RWPE2 (cell line): ENCODE data around the gene ZC3HAV1.
A peak's percentile ranks its signal among the peaks of the same experiment; 100 is the strongest.

Experiments used
- ATAC-seq: fragments of 200-7000 bp; cut with Tn5 transposase; 3 replicates; pipeline ENCODE4 v1.9.1; 2021; ENCODE audit warnings: low read depth
- DNase-seq: peaks from one replicate; pipeline ENCODE4 v3.0.0-alpha.2; 2020; ENCODE audit warnings: low spot score
- H3K27ac ChIP-seq: fragments of 450-650 bp; 2 replicates; pipeline ENCODE4 v1.5.1; 2017; ENCODE audit warnings: mild to moderate bottlenecking; ENCODE audit not compliant: poor library complexity, severe bottlenecking
- H3K27me3 ChIP-seq: fragments of 250-450 bp; sonication (Bioruptor Pico); 2 replicates; pipeline ENCODE4 v1.5.1; 2021; ENCODE audit warnings: mild to moderate bottlenecking, moderate library complexity; ENCODE audit not compliant: insufficient read depth, poor library complexity, severe bottlenecking
- H3K36me3 ChIP-seq: fragments of 250-450 bp; sonication (Bioruptor Pico); 2 replicates; pipeline ENCODE4 v1.5.1; 2020; ENCODE audit warnings: low read depth, mild to moderate bottlenecking, moderate library complexity
- H3K4me1 ChIP-seq: fragments of 250-450 bp; sonication (Bioruptor Pico); 2 replicates; pipeline ENCODE4 v1.5.1; 2021; ENCODE audit warnings: mild to moderate bottlenecking, moderate library complexity; ENCODE audit not compliant: insufficient read depth, poor library complexity, severe bottlenecking
- H3K4me3 ChIP-seq: fragments of 250-450 bp; sonication (Bioruptor Pico); 2 replicates; pipeline ENCODE4 v1.5.1; 2021; ENCODE audit warnings: mild to moderate bottlenecking, moderate library complexity; ENCODE audit not compliant: severe bottlenecking
- H3K9me3 ChIP-seq: fragments of 250-450 bp; sonication (Bioruptor Pico); 2 replicates; pipeline ENCODE4 v1.5.1; 2021; ENCODE audit warnings: mild to moderate bottlenecking, moderate library complexity; ENCODE audit not compliant: severe bottlenecking
- TF ChIP-seq, protein P1 (sequence below): fragments of 450-650 bp; IDR thresholded peaks from one replicate; pipeline ENCODE4 v1.5.1; 2017; ENCODE audit warnings: mild to moderate bottlenecking, moderate library complexity; ENCODE audit not compliant: poor library complexity, severe bottlenecking

ZC3HAV1 gene

DNA sequence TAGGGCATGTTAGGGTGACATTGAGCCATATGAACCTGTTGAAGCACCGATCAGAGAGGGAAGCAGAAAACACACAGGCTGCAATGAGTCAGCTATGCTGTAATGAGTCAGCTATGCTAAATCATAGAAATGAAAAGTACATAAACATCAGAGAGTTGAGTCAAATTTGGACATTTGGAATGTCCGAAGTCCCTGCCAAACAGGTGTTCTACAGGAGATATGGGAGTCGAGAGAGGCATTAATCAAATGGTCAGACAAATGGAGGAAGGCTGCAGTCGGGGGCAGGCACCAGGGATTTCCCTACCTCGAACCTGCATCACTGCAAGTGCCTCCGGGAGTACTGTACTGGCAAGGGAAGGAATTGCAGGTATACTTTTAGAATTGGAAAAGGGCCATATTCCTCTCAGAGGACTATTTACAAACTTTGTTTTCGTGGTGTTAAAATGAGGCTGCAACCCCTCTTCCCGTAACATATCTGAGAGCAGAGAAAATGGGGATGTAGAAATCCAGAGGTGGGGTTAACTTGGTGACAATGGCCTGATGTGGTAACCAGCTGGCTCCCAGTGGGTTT lies 8.8 kb upstream of the ZC3HAV1 start:
- Histone ChIP-seq H3K4me1 (peaks cover 6% of the 10 kb centered on the region), H3K9me3 (no peaks in the 10 kb centered on the region), H3K27ac (no peak overlapping the region), H3K4me3 (no peak overlapping the region), H3K36me3 (no peaks in the 10 kb centered on the region), H3K27me3 (no peaks in the 10 kb centered on the region)
- ATAC-seq, result peak; percentile 94
- no peak for DNase-seq
- TF ChIP-seq, protein P1, sequence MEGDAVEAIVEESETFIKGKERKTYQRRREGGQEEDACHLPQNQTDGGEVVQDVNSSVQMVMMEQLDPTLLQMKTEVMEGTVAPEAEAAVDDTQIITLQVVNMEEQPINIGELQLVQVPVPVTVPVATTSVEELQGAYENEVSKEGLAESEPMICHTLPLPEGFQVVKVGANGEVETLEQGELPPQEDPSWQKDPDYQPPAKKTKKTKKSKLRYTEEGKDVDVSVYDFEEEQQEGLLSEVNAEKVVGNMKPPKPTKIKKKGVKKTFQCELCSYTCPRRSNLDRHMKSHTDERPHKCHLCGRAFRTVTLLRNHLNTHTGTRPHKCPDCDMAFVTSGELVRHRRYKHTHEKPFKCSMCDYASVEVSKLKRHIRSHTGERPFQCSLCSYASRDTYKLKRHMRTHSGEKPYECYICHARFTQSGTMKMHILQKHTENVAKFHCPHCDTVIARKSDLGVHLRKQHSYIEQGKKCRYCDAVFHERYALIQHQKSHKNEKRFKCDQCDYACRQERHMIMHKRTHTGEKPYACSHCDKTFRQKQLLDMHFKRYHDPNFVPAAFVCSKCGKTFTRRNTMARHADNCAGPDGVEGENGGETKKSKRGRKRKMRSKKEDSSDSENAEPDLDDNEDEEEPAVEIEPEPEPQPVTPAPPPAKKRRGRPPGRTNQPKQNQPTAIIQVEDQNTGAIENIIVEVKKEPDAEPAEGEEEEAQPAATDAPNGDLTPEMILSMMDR, result no peak

DNA sequence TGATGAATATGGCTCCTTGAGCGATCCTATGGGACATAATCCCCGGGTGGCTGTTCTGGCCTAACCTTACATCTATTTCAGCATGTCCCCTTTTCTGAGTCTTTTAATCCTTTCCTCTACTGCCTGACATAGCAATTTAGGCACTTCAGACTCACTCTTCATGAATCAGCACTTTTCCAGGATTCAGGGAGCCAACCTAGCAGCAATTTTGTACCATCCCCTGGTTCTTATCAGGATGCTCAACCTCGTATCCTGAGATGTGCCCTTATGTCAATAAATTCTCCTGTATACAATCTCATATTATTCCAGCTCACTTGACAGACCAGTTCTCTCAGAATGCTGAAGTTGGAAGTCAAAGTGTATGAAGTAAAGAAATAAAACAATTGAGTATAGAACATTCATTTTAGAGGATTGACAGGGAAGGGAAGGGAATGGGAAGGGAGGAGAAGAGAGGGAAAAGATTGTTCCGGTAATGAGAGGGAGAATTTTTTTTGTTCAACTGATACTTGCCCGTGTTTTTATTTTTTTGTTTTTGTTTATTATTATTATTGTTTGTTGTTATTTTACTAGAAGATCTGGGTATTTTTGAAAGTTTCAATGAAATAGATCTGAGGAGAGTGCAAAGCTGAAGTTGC lies 8.2 kb upstream of the ZC3HAV1 start:
- no peaks in the 10 kb centered on the region for H3K27me3 ChIP-seq
- ATAC-seq, result no peak

DNA sequence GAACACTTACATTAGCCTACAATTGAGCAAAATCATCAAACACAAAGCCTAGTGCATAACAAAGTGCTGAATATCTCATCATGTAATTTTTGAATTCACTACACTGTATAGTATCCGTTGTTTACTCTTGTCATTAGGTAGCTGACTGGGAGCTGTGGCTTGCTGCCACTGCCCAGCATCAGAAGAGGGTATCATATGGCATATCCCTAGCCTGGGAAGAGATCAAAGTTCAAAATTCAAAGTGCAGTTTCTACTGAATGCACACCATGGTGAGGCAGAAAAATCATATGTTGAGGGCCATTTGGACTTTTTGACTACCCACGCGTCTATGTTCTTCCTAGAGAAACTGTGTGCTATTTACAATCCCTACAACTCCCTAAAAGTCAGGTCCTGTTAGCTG lies 7.5 kb upstream of the ZC3HAV1 start:
- Histone ChIP-seq H3K4me3 (no peak overlapping the region), H3K36me3 (no peaks in the 10 kb centered on the region), H3K9me3 (no peaks in the 10 kb centered on the region), H3K27ac (no peak overlapping the region), H3K27me3 (no peaks in the 10 kb centered on the region), H3K4me1 (peaks cover 6% of the 10 kb centered on the region)
- TF ChIP-seq, protein P1, result no peak
- ATAC-seq (no peak), DNase-seq (no peak)

More for the DNA sequence above, 8.2 kb upstream of the ZC3HAV1 start:
- no peak overlapping the region for H3K27ac ChIP-seq
- no peaks in the 10 kb centered on the region for H3K36me3 ChIP-seq
- H3K9me3 ChIP-seq, result no peaks in the 10 kb centered on the region
- no peak overlapping the region for H3K4me3 ChIP-seq
- peaks cover 6% of the 10 kb centered on the region for H3K4me1 ChIP-seq
- DNase-seq, result no peak
- TF ChIP-seq, protein P1, result no peak

DNA sequence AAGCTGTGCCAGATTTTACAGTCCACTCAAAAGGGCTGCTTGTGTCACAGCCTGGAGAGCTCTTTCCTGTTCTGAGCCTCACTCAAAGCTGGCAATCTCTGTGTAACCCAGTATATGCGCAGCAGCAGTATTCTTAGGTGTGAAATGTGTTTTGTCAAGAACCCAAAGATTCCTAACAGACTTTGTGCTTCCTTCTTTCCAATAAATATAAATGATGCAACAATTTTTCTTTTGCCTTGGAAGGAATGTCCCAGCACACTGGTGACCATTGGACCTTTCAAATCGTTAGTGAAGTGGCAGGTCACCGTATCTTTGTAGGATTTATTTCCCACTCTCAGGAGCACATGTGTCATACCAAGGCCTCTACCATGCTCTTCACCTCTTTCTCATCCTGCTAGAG lies 5.6 kb upstream of the ZC3HAV1 start:
- Histone ChIP-seq H3K9me3 (no peaks in the 10 kb centered on the region), H3K4me3 (no peak overlapping the region), H3K36me3 (no peaks in the 10 kb centered on the region), H3K27ac (no peak overlapping the region), H3K27me3 (no peaks in the 10 kb centered on the region), H3K4me1 (peaks cover 7% of the 10 kb centered on the region)
- TF ChIP-seq, protein P1, result no peak
- no peak for ATAC-seq
- no peak for DNase-seq

DNA sequence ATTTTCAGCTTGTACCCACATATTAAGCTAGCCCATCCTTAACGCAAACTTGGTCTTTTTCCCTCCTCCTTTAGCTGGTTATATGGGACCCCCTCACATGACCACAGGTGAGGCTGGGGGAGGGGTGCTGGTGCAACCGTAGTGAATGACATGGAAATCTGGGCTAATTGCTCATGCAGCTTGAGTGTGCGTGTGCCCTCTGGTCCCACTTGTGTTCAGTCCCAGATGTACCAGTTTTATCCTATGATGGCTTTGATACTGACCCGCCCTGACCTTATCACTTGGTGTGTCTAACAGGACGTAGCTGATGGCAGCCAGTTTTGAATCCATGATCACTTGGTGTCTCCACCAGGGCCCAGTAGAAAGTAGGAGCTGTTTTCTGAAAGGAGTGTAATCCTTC lies 5.1 kb upstream of the ZC3HAV1 start:
- Histone ChIP-seq H3K36me3 (no peaks in the 10 kb centered on the region), H3K4me3 (no peak overlapping the region), H3K27ac (no peak overlapping the region), H3K4me1 (peaks cover 9% of the 10 kb centered on the region), H3K27me3 (no peaks in the 10 kb centered on the region), H3K9me3 (no peaks in the 10 kb centered on the region)
- DNase-seq, result no peak
- TF ChIP-seq, protein P1, result no peak
- no peak for ATAC-seq
